Measurements from ENCODE around the gene UVSSA.

- TF ChIP-seq POLR2A (IDR thresholded peaks at IDR 0.05; ENCODE audit: extremely low read depth, insufficient read length) = no peak
- TF ChIP-seq CTCF (IDR thresholded peaks at IDR 0.05; ENCODE audit: low read depth, low read length) = no peak
- no peak for TF ChIP-seq MAX (IDR thresholded peaks at IDR 0.05; ENCODE audit: low read depth, low read length)
- no peak for TF ChIP-seq MYC (IDR thresholded peaks at IDR 0.05; ENCODE audit: low read depth, low read length)
Observed at GRCh38 chr4:1368421-1369090, 21.5 kb downstream of the UVSSA start.

Measured in NB4 (cell line).